NCI-H226 (cell line): ENCODE data around the gene VENTX.
"Not testable (repeated sequence)": the region's sequence is repeated elsewhere in the genome, so short reads cannot be mapped to it uniquely, and the experiment has no call there.

ENCODE experiments used
- DNase-seq: peaks from one replicate; pipeline ENCODE4 v3.0.0-alpha.2; 2015

Gene VENTX

GRCh38 chr10:133217800-133218589 lies 19.7 kb upstream of the VENTX start:
- DNase-seq = no peak

- no peak for DNase-seq
Observed at GRCh38 chr10:133218891-133219290, 18.8 kb upstream of the VENTX start.

GRCh38 chr10:133219782-133220181 lies 17.9 kb upstream of the VENTX start:
- DNase-seq = no peak

GRCh38 chr10:133221331-133221730 lies 16.3 kb upstream of the VENTX start:
- no peak for DNase-seq

- not testable (repeated sequence) for DNase-seq
Observed at GRCh38 chr10:133221756-133222155, 15.9 kb upstream of the VENTX start.

GRCh38 chr10:133224076-133224475 lies 13.6 kb upstream of the VENTX start:
- no peak for DNase-seq

- DNase-seq = peak; percentile 50
Observed at GRCh38 chr10:133224756-133225372, 12.8 kb upstream of the VENTX start.

- no peak for DNase-seq
Observed at GRCh38 chr10:133225707-133226191, 11.9 kb upstream of the VENTX start.

GRCh38 chr10:133226251-133226808 lies 11.3 kb upstream of the VENTX start:
- DNase-seq = no peak

- DNase-seq = no peak
Observed at GRCh38 chr10:133227256-133227655, 10.4 kb upstream of the VENTX start.

- no peak for DNase-seq
Observed at GRCh38 chr10:133229265-133230043, 8.2 kb upstream of the VENTX start.

- DNase-seq = no peak
Observed at GRCh38 chr10:133230044-133230361, 7.7 kb upstream of the VENTX start, which contains the start of gene UTF1. TSS of gene UTF1 (plus strand) at chr10:133230217. CDS start at chr10:133230289, 72 bp downstream.

GRCh38 chr10:133230387-133231195 lies 7.1 kb upstream of the VENTX start:
- DNase-seq = no peak

- DNase-seq = no peak
Observed at GRCh38 chr10:133231244-133231945, 6.3 kb upstream of the VENTX start.

- no peak for DNase-seq
Observed at GRCh38 chr10:133231946-133232574, 5.6 kb upstream of the VENTX start.

- not testable (repeated sequence) for DNase-seq
Observed at GRCh38 chr10:133234796-133235195, 2.9 kb upstream of the VENTX start.

GRCh38 chr10:133235265-133235855 lies 2.3 kb upstream of the VENTX start:
- DNase-seq = no peak

- no peak for DNase-seq
Observed at GRCh38 chr10:133235932-133236331, 1.7 kb upstream of the VENTX start.

GRCh38 chr10:133236401-133237240 lies 1.0 kb upstream of the VENTX start:
- no peak for DNase-seq

GRCh38 chr10:133237241-133237587 lies 441 bp upstream of the VENTX start:
- no peak for DNase-seq
